H1 (cell line): Measurements from ENCODE around the gene PRSS22. TPM values are rescaled to one million over a fixed set of nuclear protein-coding genes. Genes with fewer than 3 reads are reported as not detected.

Experiments
- CTCF ChIA-PET: fragments of 300-600 bp; sonication (Branson Sonifier 250); formaldehyde crosslinking; loops from one replicate; lab custom pipeline; 2021; ENCODE audit not compliant: partially characterized antibody; lab: Charles Lee
- POLR2A ChIA-PET: fragments of 300-600 bp; sonication (Branson Sonifier 250); formaldehyde crosslinking; loops from one replicate; lab custom pipeline; 2021; ENCODE audit warnings: inconsistent platforms; ENCODE audit not compliant: partially characterized antibody; lab: Charles Lee
- DNase-seq, 2 experiments: peaks; one replicate each; pipeline versions ENCODE4 v3.0.0 to v3.0.0-alpha.2; 2010 to 2022; ENCODE audit warnings: low spot score in 2 of 2, low read depth in 1 of 2, mixed read lengths in 1 of 2
- FAIRE-seq: peaks from 2 replicates; lab custom pipeline; 2011; peaks lifted over from hg19 to GRCh38; lab: Jason Lieb, UNC
- H2AFZ ChIP-seq: 2 replicates; pipeline ENCODE4 v1.8.1; 2012; ENCODE audit warnings: low read length, inconsistent platforms
- H2AK5ac ChIP-seq: 2 replicates; pipeline ENCODE4 v1.6.1; 2013; ENCODE audit warnings: low read depth, low read length
- H2BK120ac ChIP-seq: replicated peaks from 2 replicates; pipeline ENCODE3; 2013; ENCODE audit warnings: low read depth, low read length, inconsistent platforms
- H2BK12ac ChIP-seq: 2 replicates; pipeline ENCODE4 v1.6.1; 2013; ENCODE audit warnings: low read depth, low read length
- H2BK15ac ChIP-seq: 2 replicates; pipeline ENCODE4 v1.6.1; 2013; ENCODE audit warnings: low read length
- H2BK20ac ChIP-seq: 2 replicates; pipeline ENCODE4 v1.6.1; 2013; ENCODE audit warnings: low read length
- H2BK5ac ChIP-seq: 2 replicates; pipeline ENCODE4 v1.6.1; 2013; ENCODE audit warnings: low read depth, low read length
- H3K14ac ChIP-seq: 2 replicates; pipeline ENCODE4 v1.6.1; 2013; ENCODE audit warnings: inconsistent platforms; ENCODE audit not compliant: insufficient read length
- H3K18ac ChIP-seq: 2 replicates; pipeline ENCODE4 v1.6.1; 2013; ENCODE audit warnings: low read length; ENCODE audit errors: extremely low read depth
- H3K23ac ChIP-seq: 2 replicates; pipeline ENCODE4 v1.6.1; 2013; ENCODE audit warnings: inconsistent platforms; ENCODE audit not compliant: insufficient read length
- H3K23me2 ChIP-seq: 2 replicates; pipeline ENCODE4 v1.6.1; 2013; ENCODE audit warnings: low read depth, low read length
- H3K27ac ChIP-seq: 2 replicates; pipeline ENCODE4 v1.6.1; 2011; ENCODE audit warnings: low read depth, low read length, inconsistent platforms
- H3K27me3 ChIP-seq, 4 experiments: replicated peaks in 1 of 4; 1 replicate in 1 of 4; 2 replicates in 3 of 4; pipeline versions ENCODE4 v1.6.1 to v1.8.1; 2011 to 2013; ENCODE audit warnings: low read length in 3 of 4, mild to moderate bottlenecking in 3 of 4, inconsistent platforms in 2 of 4, mixed read lengths in 2 of 4, moderate library complexity in 1 of 4; ENCODE audit not compliant: control insufficient read depth in 3 of 4, insufficient read depth in 3 of 4; ENCODE audit errors: extremely low read depth in 1 of 4
- H3K36me3 ChIP-seq, 4 experiments: 2 replicates each; pipeline versions ENCODE4 v1.6.1 to v1.8.1; 2011 to 2013; ENCODE audit warnings: mild to moderate bottlenecking in 4 of 4, low read length in 3 of 4, moderate library complexity in 2 of 4, control low read depth in 1 of 4, inconsistent platforms in 1 of 4; ENCODE audit not compliant: insufficient read depth in 4 of 4, control insufficient read depth in 2 of 4
- H3K4ac ChIP-seq: replicated peaks from 2 replicates; pipeline ENCODE3; 2013; ENCODE audit warnings: low read length, low read depth, mixed read lengths, inconsistent platforms; ENCODE audit not compliant: insufficient read length
- H3K4me1 ChIP-seq, 4 experiments: replicated peaks in 1 of 4; 1 replicate in 1 of 4; 2 replicates in 3 of 4; pipeline versions ENCODE4 v1.6.1 to v1.8.1; 2011 to 2013; ENCODE audit warnings: low read length in 3 of 4, inconsistent platforms in 2 of 4, mixed read lengths in 1 of 4; ENCODE audit not compliant: insufficient read depth in 4 of 4, control insufficient read depth in 3 of 4
- H3K4me2 ChIP-seq, 2 experiments: 2 replicates each; pipeline versions ENCODE4 v1.6.1 to v1.8.1; 2011 to 2013; ENCODE audit warnings: low read depth in 2 of 2, low read length in 2 of 2, control low read depth in 1 of 2, inconsistent platforms in 1 of 2, mild to moderate bottlenecking in 1 of 2; ENCODE audit not compliant: insufficient read depth in 1 of 2
- H3K4me3 ChIP-seq, 4 experiments: fragments of 200-600, 300-600 bp in 1 of 4; sonication (generic), shearing (Covaris generic), sonication (Bioruptor Twin) in 1 of 4; 2 replicates each; pipeline versions ENCODE4 v1.5.1 to v1.8.1; 2011 to 2016; ENCODE audit warnings: low read length in 4 of 4, low read depth in 3 of 4, control low read depth in 2 of 4, inconsistent platforms in 2 of 4, mild to moderate bottlenecking in 2 of 4, mixed read lengths in 1 of 4, moderate library complexity in 1 of 4; ENCODE audit not compliant: insufficient read depth in 2 of 4; ENCODE audit errors: extremely low read depth in 1 of 4
- H3K56ac ChIP-seq: replicated peaks from 2 replicates; pipeline ENCODE3; 2013; ENCODE audit warnings: low read depth, mild to moderate bottlenecking, mixed read lengths, low read length, inconsistent platforms; ENCODE audit not compliant: insufficient read length
- H3K79me1 ChIP-seq: 2 replicates; pipeline ENCODE4 v1.6.1; 2013; ENCODE audit warnings: low read depth, low read length, control low read depth
- H3K79me2 ChIP-seq, 2 experiments: 2 replicates each; pipeline versions ENCODE4 v1.6.1 to v1.8.1; 2012 to 2013; ENCODE audit warnings: low read length in 2 of 2, mild to moderate bottlenecking in 2 of 2, inconsistent platforms in 1 of 2; ENCODE audit not compliant: insufficient read depth in 2 of 2, control insufficient read depth in 1 of 2
- H3K9ac ChIP-seq, 4 experiments: replicated peaks in 1 of 4; 1 replicate in 1 of 4; 2 replicates in 3 of 4; pipeline versions ENCODE4 v1.6.1 to v1.8.1; 2011 to 2013; ENCODE audit warnings: low read depth in 3 of 4, low read length in 3 of 4, control low read depth in 2 of 4, mild to moderate bottlenecking in 2 of 4, moderate library complexity in 2 of 4, inconsistent platforms in 1 of 4; ENCODE audit errors: extremely low read depth in 1 of 4
- H3K9me3 ChIP-seq, 2 experiments: 2 replicates each; pipeline versions ENCODE4 v1.6.1 to v1.8.1; 2012 to 2013; ENCODE audit warnings: mild to moderate bottlenecking in 2 of 2, moderate library complexity in 2 of 2, control low read depth in 1 of 2, inconsistent platforms in 1 of 2, low read depth in 1 of 2, low read length in 1 of 2, mixed read lengths in 1 of 2; ENCODE audit not compliant: insufficient read depth in 2 of 2
- H4K20me1 ChIP-seq, 2 experiments: replicated peaks in 1 of 2; 2 replicates each; pipeline versions ENCODE3 to v1.8.1; 2011 to 2013; ENCODE audit warnings: inconsistent platforms in 2 of 2, low read length in 2 of 2, mild to moderate bottlenecking in 1 of 2; ENCODE audit not compliant: insufficient read depth in 2 of 2, control insufficient read depth in 1 of 2
- H4K5ac ChIP-seq: 2 replicates; pipeline ENCODE4 v1.6.1; 2013; ENCODE audit warnings: low read length, low read depth, mixed read lengths, inconsistent platforms; ENCODE audit not compliant: insufficient read length
- H4K8ac ChIP-seq: 2 replicates; pipeline ENCODE4 v1.8.0; 2013; ENCODE audit warnings: mild to moderate bottlenecking, moderate library complexity, low read length, inconsistent platforms; ENCODE audit not compliant: insufficient read depth; ENCODE audit errors: extremely low read depth
- H4K91ac ChIP-seq: replicated peaks from 2 replicates; pipeline ENCODE3; 2013; ENCODE audit warnings: low read length, mixed read lengths, inconsistent platforms; ENCODE audit not compliant: insufficient read length
- CHD1 ChIP-seq: IDR thresholded peaks from 2 replicates; pipeline ENCODE4 v1.6.1; 2012; ENCODE audit warnings: low read depth, low read length, improper control_type of control experiment
- CTBP2 ChIP-seq: IDR thresholded peaks from 2 replicates; pipeline ENCODE4 v1.7.0; 2011; ENCODE audit warnings: borderline replicate concordance, mild to moderate bottlenecking, moderate library complexity, mixed read lengths, low read length; ENCODE audit not compliant: insufficient read depth, insufficient read length
- EP300 ChIP-seq, 2 experiments: IDR thresholded peaks; 1 replicate in 1 of 2; 2 replicates in 1 of 2; pipeline ENCODE4 v1.6.1; 2011 to 2012; ENCODE audit warnings: low read depth in 2 of 2, low read length in 2 of 2, mild to moderate bottlenecking in 2 of 2, borderline replicate concordance in 1 of 2, inconsistent platforms in 1 of 2, moderate library complexity in 1 of 2
- FOSL1 ChIP-seq: IDR thresholded peaks from 2 replicates; pipeline ENCODE4 v1.6.1; 2011; ENCODE audit warnings: mild to moderate bottlenecking, low read depth, low read length, moderate library complexity; ENCODE audit not compliant: insufficient read depth
- HDAC6 ChIP-seq: IDR thresholded peaks from one replicate; pipeline ENCODE4 v1.7.1; 2012; ENCODE audit warnings: low read depth, mild to moderate bottlenecking, inconsistent platforms, low read length, moderate library complexity
- JUND ChIP-seq: IDR thresholded peaks from 2 replicates; pipeline ENCODE4 v1.6.1; 2011; ENCODE audit warnings: mild to moderate bottlenecking, improper control_type of control experiment, low read length
- RAD21 ChIP-seq, 2 experiments: IDR thresholded peaks in 1 of 2; conservative IDR thresholded peaks in 1 of 2; 2 replicates each; pipeline ENCODE4 v1.6.1; 2011; ENCODE audit warnings: low read depth in 2 of 2, low read length in 2 of 2, improper control_type of control experiment in 1 of 2, inconsistent platforms in 1 of 2, mild to moderate bottlenecking in 1 of 2, moderate library complexity in 1 of 2
- RBBP5 ChIP-seq: IDR thresholded peaks from 2 replicates; pipeline ENCODE4 v1.7.1; 2012; ENCODE audit warnings: low read depth, mild to moderate bottlenecking, inconsistent platforms, low read length, moderate library complexity, borderline replicate concordance
- SP4 ChIP-seq: IDR thresholded peaks from 2 replicates; pipeline ENCODE4 v1.6.1; 2012; ENCODE audit warnings: low read length, inconsistent platforms
- TAF7 ChIP-seq: optimal IDR thresholded peaks from 2 replicates; pipeline ENCODE3; 2011; ENCODE audit warnings: low read depth, mild to moderate bottlenecking, inconsistent platforms, low read length, moderate library complexity, borderline replicate concordance
- WGBS, 2 experiments: shearing (Covaris generic) in 1 of 2; methylation state at CpG; one replicate each; pipeline versions ENCODE4 v1.1.6 to v1.1.7; 2013 to 2015; ENCODE audit warnings: low lambda C conversion rate in 2 of 2, mixed read lengths in 2 of 2, inconsistent platforms in 1 of 2, low coverage in 1 of 2, missing lambda C conversion rate in 1 of 2; ENCODE audit not compliant: insufficient replicate concordance in 2 of 2, insufficient coverage in 1 of 2, insufficient read length in 1 of 2; ENCODE audit errors: extremely low coverage in 1 of 2, missing lambda C conversion rate in 1 of 2; 5-methylcytosine and 5-hydroxymethylcytosine counted together
- polyA plus RNA-seq, 7 experiments: library from polyadenylated mRNA; depleted of rRNA in 3 of 7; stranded (reverse) in 5 of 7; unstranded in 2 of 7; fragments of >200 nt in 5 of 7; fragments of 200-250 nt in 2 of 7; gene quantifications; 1 replicate in 5 of 7; 2 replicates in 1 of 7; 4 replicates in 1 of 7; pipeline versions ENCODE4 v1.2.1 to v1.2.3, GENCODE V29; 2011 to 2013; ENCODE audit warnings: missing spikeins in 2 of 7, mixed read lengths in 2 of 7
- total RNA-seq: library from RNA; stranded (reverse); fragmentation: NEBNext Ultra II Directional; extraction: Animal tissue kit (Norgen Biotek cat#: 25700); gene quantifications from 2 replicates; pipeline ENCODE4 v1.2.1, GENCODE V29; 2021
- TF ChIP-seq, protein P1 (sequence below): IDR thresholded peaks from 2 replicates; pipeline ENCODE4 v1.6.1; 2012; ENCODE audit warnings: low read length, inconsistent platforms

Gene PRSS22
- total and polyA plus RNA-seq, 2 of the 8 experiments (the other 6 are each of a cell fraction or from before 2014, with no cell fraction given) = 4.0 to 4.4 TPM

DNA sequence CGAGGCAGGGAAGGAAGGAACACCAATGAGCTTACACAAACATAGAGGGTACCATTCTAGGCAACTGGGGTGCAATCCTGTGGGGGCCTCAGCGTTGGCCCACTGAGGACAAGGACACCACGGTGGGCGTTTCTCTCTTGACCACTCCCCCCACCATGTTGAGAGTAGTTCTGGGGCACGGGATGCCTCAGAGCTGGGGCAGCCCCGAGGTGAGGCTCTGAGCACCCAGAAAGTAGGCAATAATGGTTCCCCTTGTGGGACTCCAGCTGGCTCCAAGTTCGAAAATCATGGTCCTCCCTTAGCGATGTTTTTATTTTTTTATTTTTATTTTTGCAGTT, 35.8 kb downstream of the PRSS22 start:
- no peak overlapping the region for H3K14ac ChIP-seq
- 89% methylated on average over 8 of the region's 8 CpGs; no CpG with 5 or more reads in 1 of the 2 experiments for WGBS, 2 experiments
- no peaks in the 10 kb centered on the region for H3K27me3 ChIP-seq
- no peak overlapping the region for H3K18ac ChIP-seq
- TF ChIP-seq TAF7 = no peak
- TF ChIP-seq JUND = no peak
- TF ChIP-seq FOSL1 = no peak
- TF ChIP-seq, protein P1, sequence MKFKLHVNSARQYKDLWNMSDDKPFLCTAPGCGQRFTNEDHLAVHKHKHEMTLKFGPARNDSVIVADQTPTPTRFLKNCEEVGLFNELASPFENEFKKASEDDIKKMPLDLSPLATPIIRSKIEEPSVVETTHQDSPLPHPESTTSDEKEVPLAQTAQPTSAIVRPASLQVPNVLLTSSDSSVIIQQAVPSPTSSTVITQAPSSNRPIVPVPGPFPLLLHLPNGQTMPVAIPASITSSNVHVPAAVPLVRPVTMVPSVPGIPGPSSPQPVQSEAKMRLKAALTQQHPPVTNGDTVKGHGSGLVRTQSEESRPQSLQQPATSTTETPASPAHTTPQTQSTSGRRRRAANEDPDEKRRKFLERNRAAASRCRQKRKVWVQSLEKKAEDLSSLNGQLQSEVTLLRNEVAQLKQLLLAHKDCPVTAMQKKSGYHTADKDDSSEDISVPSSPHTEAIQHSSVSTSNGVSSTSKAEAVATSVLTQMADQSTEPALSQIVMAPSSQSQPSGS = no peak
- no peak for TF ChIP-seq CTBP2
- no peak for TF ChIP-seq RBBP5
- no peak for TF ChIP-seq HDAC6
- no peak for TF ChIP-seq EP300 (IDR thresholded peaks at IDR 0.05; ENCODE audit: borderline replicate concordance in 1 of 2, low read depth in 2 of 2, low read length in 2 of 2)
- TF ChIP-seq RAD21 (IDR thresholded peaks at IDR 0.05 in 1 of 2, conservative IDR thresholded peaks at IDR 0.05 in 1 of 2; ENCODE audit: low read depth in 2 of 2, low read length in 2 of 2) = no peak
- TF ChIP-seq SP4 = no peak
- TF ChIP-seq CHD1 = no peak
- TF ChIP-seq, all 59 proteins: peak for 0
- no peak overlapping the region for H3K23ac ChIP-seq
- no peak overlapping the region for H3K4me2 ChIP-seq
- FAIRE-seq (no peak), DNase-seq (no peak)
- no peaks in the 10 kb centered on the region for H3K9me3 ChIP-seq
- no peak overlapping the region for H2BK120ac ChIP-seq
- no peak overlapping the region for H2BK20ac ChIP-seq
- CTCF ChIA-PET = interaction anchor here (0.7 to 3.9 kb wide), 11 partner anchors 9 to 122 kb away, joined by 3 to 22 read pairs (median 4); partner anchors contain the start of gene FLYWCH2
- H3K4me1 ChIP-seq = peaks cover 0 to 4% (median 0%) of the 10 kb centered on the region in 4 experiments; a peak in 1 of 7 replicates
- 0 out of 2 replicates have a peak overlapping the region, but pooled peaks have one; percentile 36 for H4K8ac ChIP-seq
- H3K27ac ChIP-seq = no peak overlapping the region
- H3K56ac ChIP-seq = no peak overlapping the region
- H3K4ac ChIP-seq = no peak overlapping the region
- no peak overlapping the region for H3K4me3 ChIP-seq
- H4K20me1 ChIP-seq = no peaks in the 10 kb centered on the region
- no peaks in the 10 kb centered on the region for H3K79me2 ChIP-seq
- no peaks in the 10 kb centered on the region for H3K23me2 ChIP-seq
- H3K79me1 ChIP-seq = no peaks in the 10 kb centered on the region
- no peak overlapping the region for H4K91ac ChIP-seq
- no peak overlapping the region for H3K9ac ChIP-seq
- H2BK5ac ChIP-seq = no peak overlapping the region
- POLR2A ChIA-PET = interaction anchor here (0.8 to 1.4 kb wide), 3 partner anchors 43 to 89 kb away, joined by 3 to 5 read pairs (median 3); no protein-coding TSS in a partner anchor
- no peak overlapping the region for H2AK5ac ChIP-seq
- no peak overlapping the region for H2AFZ ChIP-seq
- H3K36me3 ChIP-seq = no peaks in the 10 kb centered on the region
- H4K5ac ChIP-seq = no peak overlapping the region
- no peak overlapping the region for H2BK12ac ChIP-seq
- no peak overlapping the region for H2BK15ac ChIP-seq
